NOMO-1 treated with dmso at 0.1 percent for 144 hours (cell line): ENCODE measurements around the gene RECK.
"Not testable (repeated sequence)": the region's sequence is repeated elsewhere in the genome, so short reads cannot be mapped to it uniquely, and the experiment has no call there.

Source experiments
- DNase-seq: peaks from one replicate; lab custom pipeline; 2025; ENCODE audit not compliant: unreplicated experiment; lab: John Stamatoyannopoulos, UW

RECK gene, protein sequence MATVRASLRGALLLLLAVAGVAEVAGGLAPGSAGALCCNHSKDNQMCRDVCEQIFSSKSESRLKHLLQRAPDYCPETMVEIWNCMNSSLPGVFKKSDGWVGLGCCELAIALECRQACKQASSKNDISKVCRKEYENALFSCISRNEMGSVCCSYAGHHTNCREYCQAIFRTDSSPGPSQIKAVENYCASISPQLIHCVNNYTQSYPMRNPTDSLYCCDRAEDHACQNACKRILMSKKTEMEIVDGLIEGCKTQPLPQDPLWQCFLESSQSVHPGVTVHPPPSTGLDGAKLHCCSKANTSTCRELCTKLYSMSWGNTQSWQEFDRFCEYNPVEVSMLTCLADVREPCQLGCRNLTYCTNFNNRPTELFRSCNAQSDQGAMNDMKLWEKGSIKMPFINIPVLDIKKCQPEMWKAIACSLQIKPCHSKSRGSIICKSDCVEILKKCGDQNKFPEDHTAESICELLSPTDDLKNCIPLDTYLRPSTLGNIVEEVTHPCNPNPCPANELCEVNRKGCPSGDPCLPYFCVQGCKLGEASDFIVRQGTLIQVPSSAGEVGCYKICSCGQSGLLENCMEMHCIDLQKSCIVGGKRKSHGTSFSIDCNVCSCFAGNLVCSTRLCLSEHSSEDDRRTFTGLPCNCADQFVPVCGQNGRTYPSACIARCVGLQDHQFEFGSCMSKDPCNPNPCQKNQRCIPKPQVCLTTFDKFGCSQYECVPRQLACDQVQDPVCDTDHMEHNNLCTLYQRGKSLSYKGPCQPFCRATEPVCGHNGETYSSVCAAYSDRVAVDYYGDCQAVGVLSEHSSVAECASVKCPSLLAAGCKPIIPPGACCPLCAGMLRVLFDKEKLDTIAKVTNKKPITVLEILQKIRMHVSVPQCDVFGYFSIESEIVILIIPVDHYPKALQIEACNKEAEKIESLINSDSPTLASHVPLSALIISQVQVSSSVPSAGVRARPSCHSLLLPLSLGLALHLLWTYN

DNA sequence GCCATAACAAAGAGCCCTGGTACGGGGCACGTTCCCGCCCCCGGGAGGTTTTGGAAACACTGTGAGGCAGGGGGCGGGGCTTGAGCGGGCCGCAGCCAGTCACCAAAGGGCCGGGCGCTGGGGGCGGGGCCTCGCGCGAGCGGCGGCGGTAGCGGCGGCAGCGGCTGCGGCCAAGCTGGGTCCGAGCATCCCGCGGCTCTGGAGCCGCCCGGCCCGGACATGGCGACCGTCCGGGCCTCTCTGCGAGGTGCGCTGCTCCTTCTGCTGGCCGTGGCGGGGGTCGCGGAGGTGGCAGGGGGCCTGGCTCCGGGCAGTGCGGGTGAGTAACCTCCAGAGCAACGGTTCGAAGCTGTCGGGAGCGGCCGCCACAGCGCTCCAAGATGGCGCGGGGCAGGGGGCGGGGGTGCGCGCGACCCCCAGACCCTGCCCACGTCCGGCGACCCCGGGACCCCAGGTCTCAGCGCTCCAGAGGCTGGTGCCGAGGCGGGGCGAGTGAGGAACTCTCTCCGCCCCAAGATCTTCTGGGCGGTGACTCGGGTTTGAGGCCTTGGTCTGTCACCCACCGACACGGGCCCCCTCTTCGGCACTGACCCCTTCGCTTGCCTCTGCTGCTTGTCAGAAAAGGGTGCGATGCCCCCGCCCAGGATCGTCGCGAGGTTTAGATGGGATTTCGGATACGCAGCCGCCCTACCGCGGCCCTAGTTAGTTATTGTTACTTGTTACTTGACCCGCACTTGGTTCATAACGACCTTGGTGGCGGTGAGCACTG is at the start of gene RECK:
RECK (plus strand) TSS at position 134 of the 769 bp plus-strand sequence; CDS start at position 220, 86 bp downstream.
- DNase-seq, result peak; percentile 71

DNA sequence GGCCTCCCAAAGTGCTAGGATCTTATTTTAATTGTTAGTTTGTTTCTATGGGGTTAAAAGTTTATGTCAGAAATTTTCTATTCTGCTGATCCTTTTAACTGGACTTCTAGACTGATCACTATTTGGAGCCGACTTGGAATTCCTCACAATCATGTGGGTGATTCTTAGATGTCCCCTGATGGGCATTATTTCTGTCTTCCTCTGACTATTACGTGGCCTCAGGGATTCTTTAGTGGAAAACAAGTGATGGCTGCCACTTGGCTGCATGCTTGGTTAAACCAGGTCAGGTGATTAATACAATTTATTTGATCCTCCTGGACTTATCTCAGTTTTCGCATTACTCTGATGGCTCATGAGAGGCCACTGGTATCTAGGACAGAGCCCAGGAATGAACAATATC is 46.6 kb upstream of the RECK start:
- DNase-seq, result no peak

DNA sequence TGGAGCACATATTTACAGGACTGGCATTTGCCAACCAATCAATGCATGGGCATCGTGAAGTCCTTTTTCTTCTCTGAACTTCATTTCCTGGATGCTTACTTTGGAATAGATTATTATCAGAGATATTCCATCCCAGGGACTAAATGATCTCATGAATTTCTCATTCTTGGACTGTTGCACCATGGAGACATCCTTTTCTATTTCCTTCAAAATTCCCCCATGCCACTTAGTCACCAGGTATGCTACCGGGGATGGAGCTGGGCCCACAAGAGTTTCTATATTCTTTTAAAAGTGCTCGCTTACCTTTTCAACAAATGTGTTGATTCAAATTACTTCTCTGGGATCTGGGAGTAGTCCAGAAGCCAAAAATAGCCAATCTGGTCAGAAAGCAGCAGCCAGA is 43.6 kb upstream of the RECK start:
- DNase-seq, result not testable (repeated sequence)

DNA sequence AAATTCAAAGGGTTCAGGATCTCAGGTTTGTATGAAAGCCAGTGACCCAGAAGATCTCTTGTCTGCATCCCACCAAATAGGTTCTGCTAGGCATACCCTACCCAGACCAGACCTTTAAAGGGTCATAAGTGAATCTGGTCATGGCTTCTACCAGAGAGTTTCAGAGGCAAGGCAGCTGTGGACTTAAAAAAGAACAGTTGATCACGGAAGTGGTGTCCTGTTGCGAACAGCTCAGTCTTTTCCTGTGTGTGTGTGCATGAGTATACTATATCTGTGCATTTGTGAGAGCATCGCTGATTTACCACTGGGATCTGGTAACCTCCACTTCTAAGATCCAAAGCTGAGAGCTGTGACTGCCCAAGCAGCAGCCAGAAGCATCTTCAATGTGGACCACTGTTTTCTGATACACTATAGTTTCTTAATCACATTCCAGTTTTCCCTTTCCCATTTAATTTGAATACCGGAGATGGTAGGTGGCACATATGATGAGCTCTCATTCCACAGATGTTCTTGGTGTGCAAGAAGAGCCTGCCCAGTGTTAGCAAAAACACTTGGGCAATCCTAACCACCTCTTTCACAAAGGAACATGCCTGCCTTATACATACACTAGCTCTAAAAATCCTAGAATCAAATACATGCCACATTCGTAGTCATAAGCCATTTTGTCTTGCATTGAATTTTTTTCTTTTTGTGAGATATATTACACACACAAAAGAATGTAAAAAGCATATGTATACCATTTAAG is 42.6 kb upstream of the RECK start:
- no peak for DNase-seq

DNA sequence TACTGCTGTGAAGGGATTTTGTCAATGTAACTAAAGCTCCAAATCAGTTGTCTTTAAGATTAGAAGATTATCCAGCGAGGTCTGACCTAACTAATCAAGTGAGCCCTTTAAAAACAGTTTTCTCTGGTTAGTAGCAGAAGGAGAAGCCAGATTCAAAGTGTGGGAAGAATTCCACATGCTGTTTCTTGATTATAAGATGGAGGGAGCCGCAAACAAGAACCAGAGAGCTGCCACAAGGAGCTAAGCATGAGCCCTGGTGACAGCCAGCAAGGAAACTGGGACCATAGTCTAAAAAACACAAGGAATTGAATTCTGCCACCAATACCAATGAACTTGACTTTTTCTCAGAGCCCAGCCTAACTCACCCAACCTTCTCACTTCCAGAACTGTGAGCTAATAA is 41.8 kb upstream of the RECK start:
- no peak for DNase-seq

DNA sequence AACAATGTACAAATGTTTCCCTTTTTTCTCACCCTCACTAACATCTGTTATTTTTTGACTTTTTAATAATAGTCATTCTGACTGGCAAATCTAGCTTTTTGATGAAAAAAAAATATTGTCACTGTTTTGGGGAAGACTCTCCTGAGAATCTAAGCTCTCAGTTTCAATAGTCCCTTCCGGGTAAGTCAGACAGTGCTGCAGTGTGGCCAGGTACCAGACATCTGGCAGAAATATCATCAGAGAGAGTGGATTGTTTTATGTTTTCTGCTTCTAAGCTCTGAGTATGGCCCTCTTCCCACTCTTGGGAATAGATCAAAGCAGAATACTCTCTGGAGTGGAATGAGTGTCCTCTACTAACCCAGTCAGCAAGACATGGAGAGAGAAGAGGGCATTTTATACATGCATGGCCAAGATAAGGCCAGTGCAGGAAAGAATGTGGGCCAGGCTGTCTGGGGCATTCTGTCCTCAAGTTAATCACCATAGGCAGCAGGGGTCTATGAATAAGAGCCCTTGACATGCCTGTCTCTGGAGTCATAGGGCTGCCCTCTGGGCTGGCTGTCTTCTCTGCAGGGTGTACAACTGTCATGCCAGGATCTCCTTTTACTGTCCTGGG is 40.2 kb upstream of the RECK start:
- DNase-seq, result no peak

DNA sequence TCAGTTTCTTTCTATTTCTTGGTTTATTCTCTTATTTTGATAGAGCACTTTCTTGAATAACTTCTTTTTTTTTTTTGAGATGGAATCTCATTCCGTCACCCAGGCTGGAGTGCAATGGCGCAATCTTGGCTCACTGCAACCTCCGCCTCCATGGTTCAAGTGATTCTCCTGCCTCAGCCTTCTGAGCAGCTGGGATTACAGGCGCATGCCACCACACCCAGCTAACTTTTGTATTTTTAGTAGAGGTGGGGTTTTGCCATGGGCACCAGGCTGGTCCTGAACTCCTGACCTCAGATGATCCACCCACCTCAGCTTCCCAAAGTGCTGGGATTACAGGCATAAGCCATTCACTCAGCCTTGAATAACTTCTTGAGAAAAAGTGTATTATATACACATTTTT is 39.7 kb upstream of the RECK start:
- not testable (repeated sequence) for DNase-seq

DNA sequence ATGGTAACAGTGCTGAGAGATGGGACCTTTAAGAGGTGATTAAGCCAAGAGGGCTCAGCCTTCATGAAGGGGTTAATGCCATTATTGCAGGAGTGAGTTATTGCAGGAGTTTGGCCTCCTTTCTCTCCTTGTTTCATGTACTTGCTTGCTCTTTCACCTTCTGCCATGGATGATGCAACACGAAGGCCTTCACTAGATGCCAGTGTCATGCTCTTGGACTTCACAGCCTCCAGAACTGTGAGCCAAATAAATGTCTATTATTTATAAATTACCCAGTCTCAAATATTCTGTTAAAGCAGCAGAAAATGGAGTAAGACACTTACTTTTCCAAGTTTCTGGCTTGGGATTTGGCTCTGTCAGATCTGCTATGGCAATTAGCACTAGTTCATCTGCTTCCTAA is 38.4 kb upstream of the RECK start:
- DNase-seq, result no peak

DNA sequence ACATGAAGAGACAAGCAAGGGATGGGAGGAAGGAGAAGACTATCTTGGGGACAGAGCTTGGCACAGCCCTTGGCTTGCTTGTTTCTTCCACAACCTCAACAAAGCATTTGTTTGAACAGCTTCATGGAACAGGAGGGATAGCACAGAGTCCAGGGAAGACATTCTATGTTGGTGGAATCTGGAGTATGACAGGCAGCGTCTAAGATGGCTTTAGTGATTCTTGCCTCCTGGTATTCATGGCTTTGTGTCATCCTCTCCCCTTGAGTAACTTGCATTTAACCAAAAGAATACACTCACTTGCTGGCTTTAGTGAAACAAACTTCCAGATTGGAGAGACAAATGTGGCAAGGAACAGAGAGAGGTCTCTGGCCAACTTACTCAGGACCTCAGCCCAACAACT is 30.8 kb upstream of the RECK start:
- no peak for DNase-seq

DNA sequence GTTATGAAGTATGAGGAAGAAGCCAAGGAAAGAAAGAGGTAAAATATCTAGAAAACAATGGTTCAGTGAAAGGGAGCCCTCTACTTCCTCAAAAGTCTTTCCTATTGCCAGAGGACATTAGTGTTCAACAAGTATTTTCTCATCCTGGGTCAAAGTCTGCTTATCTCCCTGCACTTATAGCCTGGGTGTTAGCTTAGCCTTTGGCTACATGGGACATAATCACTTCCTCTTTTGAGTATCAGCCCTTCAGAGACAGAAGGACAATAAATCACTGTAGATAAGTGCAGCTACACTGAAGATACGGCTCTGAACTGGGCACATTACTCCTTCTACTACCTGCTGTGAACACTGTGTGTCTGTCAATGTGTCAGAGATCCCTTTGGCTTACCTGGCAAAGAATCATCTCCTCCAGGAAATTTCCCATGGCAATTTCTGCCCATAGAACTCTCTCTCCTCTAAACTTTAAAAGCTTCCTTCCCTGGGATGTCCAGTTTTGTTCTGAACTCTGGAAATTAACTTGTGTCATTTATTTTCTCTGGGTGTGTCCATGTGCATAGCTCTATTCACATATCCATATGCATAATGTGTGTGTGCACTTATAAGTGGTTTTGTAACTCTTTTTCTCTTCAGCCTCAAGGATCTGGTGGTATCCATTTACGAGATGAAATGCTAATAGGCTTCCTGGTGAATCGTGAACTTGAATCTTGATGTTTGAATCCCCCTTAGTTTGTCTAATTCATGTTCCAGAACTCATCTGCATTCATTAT is 30.0 kb upstream of the RECK start:
- peak; percentile 93 for DNase-seq

DNA sequence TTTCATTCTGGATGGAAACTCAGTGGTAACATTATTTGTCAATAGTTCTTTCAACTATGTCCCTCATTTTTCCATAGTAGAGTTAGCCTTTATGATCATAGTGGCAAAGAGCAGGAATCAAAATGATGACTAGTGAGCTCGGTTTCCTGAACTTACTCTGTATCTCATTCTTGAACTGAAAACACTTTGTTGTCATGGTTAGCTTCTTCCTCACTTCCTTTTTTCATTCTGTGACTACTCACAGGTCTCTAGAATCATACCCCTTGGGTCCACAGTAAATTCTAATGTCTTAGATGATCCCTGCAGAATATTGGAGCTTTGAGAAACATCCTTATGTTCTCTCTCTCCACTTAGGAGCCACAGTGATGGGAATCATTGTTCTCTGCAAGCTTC is 29.4 kb upstream of the RECK start:
- DNase-seq, result peak; percentile 58

DNA sequence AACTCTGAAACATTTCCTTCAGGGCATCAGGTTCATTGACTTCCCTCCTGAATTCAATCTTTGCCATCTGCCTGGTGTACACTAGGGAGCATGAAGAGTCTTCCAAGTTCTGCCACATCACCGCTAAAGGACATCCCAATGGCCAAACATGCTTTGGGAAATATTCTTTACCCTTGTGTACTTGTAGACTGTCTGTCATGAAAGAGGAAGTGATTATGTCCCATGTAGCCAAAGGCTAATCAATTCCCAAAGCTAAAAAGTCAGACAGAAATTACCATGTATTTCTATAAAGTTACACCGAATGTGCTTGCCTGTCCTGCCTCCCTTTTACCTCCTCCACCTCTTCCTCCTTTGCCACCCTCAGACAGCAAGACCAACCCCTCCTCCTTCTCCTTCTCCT is 28.9 kb upstream of the RECK start:
- DNase-seq, result peak; percentile 14

DNA sequence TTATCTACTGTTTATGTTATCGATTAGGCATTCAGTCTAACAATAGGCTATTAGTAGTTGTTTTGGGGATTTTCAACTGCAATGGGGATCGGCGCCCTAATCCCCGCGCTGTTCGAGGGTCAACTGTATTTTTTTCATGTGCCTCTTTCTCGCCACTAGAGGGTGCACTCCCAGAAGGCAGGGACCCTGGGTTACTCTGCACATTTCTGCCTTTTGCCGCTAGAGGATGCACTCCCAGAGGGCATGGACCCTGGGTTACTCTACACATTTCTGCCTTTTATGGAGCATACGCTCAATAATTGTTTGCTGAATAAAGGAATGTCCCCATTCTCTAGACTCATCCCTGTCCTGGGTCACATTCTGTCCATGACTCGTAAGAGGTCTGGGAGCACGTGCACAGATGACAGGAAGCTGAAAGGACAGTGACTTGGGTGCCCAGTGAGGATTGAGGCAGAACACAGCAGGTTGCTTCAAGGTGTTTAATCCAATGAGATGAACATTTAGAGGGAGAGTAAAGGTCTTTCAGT is 27.9 kb upstream of the RECK start:
- peak; percentile 66 for DNase-seq

DNA sequence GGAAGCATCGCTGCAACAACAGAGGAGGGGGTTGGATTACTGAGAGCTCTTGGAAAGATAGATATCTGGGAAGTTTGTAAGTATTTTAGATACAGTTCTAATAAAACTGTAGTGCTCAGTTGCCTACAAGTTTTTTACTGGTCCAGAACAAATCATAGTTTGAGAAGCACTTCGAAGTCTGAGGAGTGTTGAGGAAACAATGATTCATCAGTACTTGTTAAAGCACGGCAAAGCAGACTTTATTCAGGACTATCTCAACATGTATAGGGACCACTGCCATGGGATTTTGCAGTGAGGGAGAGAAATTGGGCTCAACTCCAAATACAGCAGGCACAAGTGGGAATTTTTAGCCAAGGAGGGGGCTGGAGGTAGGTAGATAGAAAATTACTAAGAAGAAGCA is 25.3 kb upstream of the RECK start:
- no peak for DNase-seq

DNA sequence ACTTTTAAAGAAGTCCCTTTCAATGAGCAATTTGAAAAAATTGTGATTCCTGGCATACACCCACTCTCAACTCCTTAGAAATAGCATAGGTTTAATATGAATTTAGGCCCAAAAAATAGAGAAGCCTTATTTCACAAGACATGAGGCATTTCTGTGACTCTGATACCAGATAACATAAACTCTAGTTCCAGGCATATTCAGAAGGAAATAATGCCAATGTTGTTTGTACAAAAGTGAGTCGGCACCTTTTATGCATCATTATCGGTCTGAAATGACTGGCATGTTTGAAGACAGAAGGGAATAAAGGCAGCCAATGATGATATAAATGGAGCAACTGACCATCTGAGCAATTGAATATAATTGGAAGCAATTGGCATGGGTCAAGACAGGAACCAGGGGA is 19.4 kb upstream of the RECK start:
- DNase-seq, result no peak

DNA sequence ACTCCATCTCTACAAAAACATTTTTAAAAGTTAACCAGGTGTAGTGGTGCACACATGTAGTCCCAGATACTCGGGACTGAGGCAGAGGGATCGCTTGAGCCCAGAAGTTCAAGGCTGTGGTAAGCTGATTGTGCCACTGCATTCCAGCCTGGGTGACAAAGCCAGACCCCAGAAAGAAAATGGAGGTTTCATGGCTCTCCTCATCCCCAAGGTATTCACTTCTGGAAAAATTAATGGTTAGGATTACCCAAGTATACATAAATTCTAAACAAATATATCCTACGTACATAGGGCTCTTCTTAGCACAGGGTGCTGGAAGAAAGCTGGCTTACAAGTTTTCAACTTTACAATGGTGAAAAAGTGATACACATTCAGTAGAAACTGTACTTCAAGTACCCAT is 18.6 kb upstream of the RECK start:
- DNase-seq, result no peak

DNA sequence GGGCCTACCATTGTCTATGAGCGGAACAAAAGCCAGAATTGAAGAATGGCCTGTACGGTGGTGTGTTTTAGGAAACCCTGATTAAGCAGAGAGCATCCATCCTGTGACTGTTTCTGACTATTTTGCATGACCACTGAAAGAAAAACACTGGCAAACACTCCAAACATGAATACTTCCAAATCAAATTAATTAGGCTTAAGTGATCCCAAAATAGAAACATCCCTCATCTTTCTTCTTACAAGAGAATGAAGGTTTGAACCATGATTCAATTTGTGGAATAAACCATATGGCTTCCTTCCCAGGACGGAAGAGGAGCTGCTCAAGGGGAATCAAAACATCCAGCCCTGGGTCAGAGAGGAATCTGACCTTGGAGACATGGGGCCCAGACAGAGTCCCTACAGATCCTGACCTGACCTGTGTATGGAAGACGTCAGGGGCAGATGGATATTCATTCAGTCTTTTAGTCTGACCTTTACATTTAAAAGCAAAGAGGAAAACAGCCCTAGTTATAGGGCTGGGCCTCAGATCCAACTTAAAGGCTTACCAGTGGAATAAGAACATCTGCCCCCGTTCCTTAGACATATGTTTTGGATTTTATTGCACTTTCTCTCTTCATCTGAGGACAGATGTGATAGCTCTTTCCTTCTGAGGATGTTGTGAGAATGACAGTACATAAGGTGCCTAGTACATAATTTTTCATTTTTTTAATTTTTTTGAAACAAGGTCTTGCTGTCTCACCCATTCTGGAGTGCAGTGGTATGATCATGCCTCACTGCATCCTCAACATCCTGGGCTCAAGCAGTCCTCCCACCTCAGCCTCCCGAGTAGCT is 17.6 kb upstream of the RECK start:
- no peak for DNase-seq

DNA sequence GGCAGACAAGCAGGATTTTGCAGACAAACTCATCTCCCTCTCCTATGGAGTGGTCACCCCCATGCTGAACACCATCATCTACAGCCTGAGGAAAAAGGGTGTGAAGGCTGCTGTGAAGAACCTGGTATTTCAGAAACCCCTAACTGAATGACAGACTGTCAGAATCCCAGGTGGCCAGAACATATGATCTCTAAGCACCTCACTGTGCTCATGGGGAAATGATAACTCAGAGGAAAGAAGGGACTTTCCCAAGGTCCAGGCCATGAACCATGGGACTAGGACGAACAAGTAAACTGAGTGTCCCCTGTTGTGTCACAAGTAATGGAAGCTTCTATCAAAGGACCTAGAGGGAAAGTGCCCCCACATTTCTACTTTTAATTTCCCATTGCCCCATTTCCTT is 14.7 kb upstream of the RECK start:
- no peak for DNase-seq
